Measurements from ENCODE around the gene FBXO31.

The FBXO31 gene, protein sequence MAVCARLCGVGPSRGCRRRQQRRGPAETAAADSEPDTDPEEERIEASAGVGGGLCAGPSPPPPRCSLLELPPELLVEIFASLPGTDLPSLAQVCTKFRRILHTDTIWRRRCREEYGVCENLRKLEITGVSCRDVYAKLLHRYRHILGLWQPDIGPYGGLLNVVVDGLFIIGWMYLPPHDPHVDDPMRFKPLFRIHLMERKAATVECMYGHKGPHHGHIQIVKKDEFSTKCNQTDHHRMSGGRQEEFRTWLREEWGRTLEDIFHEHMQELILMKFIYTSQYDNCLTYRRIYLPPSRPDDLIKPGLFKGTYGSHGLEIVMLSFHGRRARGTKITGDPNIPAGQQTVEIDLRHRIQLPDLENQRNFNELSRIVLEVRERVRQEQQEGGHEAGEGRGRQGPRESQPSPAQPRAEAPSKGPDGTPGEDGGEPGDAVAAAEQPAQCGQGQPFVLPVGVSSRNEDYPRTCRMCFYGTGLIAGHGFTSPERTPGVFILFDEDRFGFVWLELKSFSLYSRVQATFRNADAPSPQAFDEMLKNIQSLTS

GRCh38 chr16:87383505-87384161 is at the start of gene FBXO31:
Gene FBXO31 (minus strand): TSS chr16:87383776. CDS start chr16:87383744, 32 bp downstream.
- peak; percentile 64 to 98 (median 86) for DNase-seq

- no peak for DNase-seq
Measured at GRCh38 chr16:87432330-87432915, 48.8 kb upstream of the FBXO31 start.

- no peak for DNase-seq
Measured at GRCh38 chr16:87431926-87432325, 48.4 kb upstream of the FBXO31 start.

DNA sequence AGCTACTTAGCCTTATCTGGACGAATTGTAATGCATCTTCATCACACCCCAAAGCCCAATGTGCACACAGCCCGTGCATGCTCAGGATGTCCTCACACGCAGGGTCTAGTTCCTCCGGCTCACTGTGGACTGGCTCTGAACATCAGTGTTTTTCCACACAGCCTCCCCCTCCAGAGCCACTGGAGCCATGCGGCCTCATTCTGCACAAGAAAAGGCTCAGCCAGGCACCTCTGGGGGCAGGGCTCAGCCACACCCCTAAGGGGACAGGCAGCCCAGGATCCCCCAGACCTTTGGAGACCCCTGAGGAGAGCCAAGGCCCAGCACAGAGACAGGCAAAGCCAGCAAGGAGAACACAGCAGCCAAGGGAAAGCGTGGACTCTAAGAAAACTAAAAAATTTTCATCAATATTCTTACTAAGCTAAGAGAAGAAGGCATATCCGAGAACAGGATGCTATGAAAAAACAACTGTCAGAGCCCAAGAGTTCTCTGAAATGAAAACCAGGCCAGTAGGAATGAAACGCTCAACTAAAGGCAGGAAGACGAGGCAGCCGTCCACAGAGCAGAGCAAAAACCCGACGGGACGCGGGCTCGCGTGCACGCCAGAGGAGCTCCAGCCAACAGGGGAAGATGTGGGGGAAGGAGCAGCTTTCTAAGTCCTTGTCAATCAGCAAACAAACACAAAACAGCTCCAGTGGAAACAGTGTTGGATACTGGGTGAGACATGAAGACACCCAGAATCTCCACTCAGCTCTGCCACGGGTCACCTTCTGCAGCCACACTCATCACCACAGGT is 43.0 kb upstream of the FBXO31 start:
- DNase-seq: no peak

DNA sequence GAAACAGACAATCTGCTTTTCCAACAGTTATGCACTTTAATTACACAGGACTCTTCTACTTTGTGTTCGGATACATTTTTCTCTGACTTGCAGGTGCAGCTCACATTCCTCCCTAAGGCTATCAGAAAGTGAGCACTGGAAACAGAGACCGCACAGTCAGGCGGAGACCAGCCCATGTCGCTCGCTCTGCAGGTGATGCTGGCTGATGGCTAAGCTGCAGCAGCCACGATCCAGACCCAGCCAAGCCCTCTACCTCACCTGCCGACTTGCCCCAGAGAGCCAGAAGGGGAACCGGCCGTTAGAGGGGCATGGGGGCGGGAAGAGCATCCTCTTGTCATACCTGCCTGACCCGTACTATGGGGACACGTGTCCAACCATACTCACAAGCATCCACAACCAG is 42.4 kb upstream of the FBXO31 start:
- DNase-seq: no peak

DNA sequence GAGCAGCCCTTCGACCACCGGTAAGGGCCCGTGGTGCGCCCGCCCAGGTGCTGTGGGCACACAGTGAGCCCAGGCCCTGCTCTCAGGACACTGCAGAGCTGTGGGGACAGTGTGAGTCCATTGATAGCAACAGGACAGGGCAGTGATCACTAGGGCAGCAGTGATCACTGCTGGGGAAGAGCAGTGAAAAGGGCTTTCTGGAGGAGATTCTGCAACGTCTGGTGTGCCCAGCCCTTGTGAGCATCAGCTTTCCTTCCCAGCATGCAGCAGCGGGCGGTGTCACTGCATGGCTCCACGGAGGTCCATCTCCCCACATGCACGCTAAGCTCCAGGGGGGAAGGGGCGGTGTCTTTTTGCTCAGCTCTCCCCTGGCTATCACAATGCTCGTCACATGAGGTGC is 40.7 kb upstream of the FBXO31 start:
- no peak for DNase-seq

GRCh38 chr16:87423429-87423828 is 39.9 kb upstream of the FBXO31 start:
- DNase-seq: no peak

DNA sequence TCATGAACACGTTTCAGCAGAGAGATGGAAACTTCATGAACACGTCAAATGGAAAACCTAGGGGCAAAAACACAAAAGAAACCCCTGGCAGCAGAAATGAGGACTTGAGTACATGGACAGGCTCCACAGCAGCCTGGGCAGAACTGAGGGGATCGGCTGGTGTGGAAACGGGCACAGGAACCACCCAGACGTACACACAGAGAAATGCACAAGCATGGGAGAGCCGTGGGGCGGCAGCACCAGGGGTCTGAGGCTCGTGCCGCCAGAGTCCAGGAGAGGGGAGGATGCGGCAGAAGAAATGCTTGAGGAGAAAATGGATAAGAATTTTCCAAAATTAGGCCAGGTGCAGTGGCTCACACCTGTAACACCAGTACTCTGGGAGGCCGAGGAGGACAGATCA is 38.5 kb upstream of the FBXO31 start:
- DNase-seq: no peak

- no peak for DNase-seq
Measured at GRCh38 chr16:87421003-87421912, 37.7 kb upstream of the FBXO31 start.

GRCh38 chr16:87420026-87421002 is 36.7 kb upstream of the FBXO31 start:
- DNase-seq: no peak

DNA sequence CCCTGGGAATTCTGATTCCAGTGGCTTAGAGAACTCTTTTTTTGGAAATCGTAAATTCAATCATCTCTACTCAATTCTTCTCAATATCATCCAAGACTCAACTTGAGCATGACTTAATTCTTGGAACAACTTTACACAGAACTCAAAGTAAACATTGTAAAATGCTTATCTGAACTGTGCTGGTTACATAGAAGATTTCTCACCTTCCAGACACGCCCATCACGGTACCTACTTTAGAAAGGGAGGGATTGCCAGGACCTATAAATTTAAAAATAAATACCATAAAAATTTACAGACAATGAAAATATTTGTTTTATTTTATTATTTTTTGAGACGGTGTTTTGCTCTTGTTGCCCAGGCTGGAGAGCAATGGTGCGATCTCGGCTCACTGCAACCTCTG is 35.1 kb upstream of the FBXO31 start:
- DNase-seq: no peak

GRCh38 chr16:87418216-87418615 is 34.6 kb upstream of the FBXO31 start:
- no peak for DNase-seq

GRCh38 chr16:87417528-87417910 is 33.9 kb upstream of the FBXO31 start:
- DNase-seq: peak in 1 of 14 donors; percentile 34

DNA sequence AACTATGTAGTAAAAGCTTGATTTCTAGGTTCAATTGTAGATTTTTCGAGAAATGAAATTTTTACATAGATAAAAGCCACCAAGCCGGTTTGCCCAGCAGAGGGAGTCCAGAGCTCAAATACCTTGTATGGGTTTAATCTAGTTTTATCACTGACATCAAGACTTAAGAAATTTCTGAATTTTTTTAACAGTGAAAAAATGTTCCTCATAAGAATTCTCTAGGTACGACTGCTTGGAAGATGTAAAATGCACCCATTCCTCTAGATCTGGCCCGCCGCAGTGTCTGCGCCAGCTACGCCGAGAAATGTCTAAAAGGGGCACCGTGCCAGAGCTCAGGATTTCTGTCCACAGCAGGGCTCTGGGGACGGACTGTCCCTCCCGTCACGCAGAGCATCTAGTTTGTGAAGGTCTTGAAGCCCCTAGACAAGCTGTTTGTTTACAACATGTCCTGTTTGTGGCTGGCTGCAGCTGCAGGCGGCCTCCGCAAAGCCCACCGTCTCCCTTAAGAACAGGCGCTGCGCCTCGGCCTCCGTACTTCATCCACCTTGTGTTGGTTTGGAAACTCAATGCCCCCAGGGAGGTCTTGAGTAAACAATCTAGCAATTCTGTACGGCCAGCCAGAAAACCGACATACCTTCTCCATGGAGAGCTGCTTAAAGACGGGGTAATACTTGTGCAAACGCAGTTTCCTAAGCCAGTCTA is 33.4 kb upstream of the FBXO31 start:
- peak in 1 of 14 donors; percentile 53 for DNase-seq

- DNase-seq: no peak
Measured at GRCh38 chr16:87415441-87415840, 31.9 kb upstream of the FBXO31 start.

DNA sequence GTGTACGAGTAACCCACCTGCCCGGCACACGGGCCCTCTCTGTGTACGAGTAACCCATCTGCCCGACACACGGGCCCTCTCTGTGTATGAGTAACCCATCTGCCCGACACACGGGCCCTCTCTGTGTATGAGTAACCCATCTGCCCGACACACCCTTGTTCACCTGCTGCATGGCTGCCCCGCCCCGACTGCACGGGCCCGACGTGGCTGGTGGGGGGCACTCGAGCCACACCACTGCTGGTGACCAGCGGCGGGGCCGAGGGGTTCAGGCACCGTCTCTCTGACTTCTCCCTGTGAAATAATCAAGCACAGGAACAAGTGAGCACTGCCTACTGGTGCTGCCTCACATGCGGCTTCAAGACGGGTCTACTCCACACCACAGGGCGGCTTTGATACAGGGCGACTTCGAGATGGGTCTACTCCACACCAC is 30.7 kb upstream of the FBXO31 start:
- no peak for DNase-seq

- no peak for DNase-seq
Measured at GRCh38 chr16:87412996-87413421, 29.4 kb upstream of the FBXO31 start.

DNA sequence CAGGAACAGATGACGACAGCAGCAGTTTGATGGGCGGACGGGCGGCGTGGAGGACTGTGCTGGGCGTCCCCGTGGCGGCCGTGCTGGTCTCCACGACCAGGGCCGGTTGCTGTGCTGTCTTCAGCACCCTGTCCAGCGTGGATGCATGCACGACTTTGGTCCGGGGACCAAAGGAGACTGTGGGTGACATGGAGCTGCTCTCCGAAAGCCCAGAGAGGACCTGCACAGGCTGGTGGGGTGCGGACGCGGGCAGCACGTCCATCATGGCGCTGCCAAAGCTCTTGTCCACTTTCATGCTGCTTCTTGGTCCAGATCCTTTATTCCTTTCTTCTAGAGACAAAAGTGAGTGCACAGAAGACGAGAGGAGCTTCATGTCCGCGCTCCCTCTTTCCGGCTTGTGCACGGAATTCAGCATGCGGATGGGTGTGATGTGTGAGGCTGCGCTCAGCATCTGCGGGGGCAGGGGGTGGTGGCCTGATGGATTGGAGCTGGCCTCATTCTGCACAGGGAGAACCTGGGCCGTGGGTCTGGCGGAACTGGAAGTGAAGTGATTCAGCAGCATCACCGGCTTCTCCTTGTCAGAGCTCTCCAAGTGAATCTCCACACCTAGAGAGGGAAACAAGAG is 28.9 kb upstream of the FBXO31 start:
- no peak for DNase-seq
